Upper lobe of right lung (tissue), 1 donor: ENCODE results near the gene ATP4B. TPM values are rescaled to one million over a fixed set of nuclear protein-coding genes. Genes with fewer than 3 reads are reported as not detected.
"Not testable (repeated sequence)": the region's sequence is repeated elsewhere in the genome, so short reads cannot be mapped to it uniquely, and the experiment has no call there.

Experiments
- ATAC-seq: fragments of 200-7000 bp; cut with Tn5 transposase; one replicate; pipeline ENCODE4 v1.9.1; 2020; ENCODE audit warnings: mild to moderate bottlenecking, moderate library complexity
- DNase-seq: peaks from one replicate; pipeline ENCODE4 v3.0.0-alpha.2; 2020
- H3K27ac ChIP-seq: fragments of 200-600 bp; one replicate; pipeline ENCODE4 v1.8.0; 2022
- H3K27me3 ChIP-seq: fragments of 200-600 bp; one replicate; pipeline ENCODE4 v1.8.0; 2022; ENCODE audit warnings: mild to moderate bottlenecking
- H3K36me3 ChIP-seq: fragments of 200-600 bp; one replicate; pipeline ENCODE4 v1.8.0; 2022
- H3K4me1 ChIP-seq: fragments of 200-600 bp; one replicate; pipeline ENCODE4 v1.8.0; 2022
- H3K4me3 ChIP-seq: fragments of 200-600 bp; one replicate; pipeline ENCODE4 v1.8.0; 2022; ENCODE audit warnings: mild to moderate bottlenecking
- H3K9me3 ChIP-seq: fragments of 200-600 bp; one replicate; pipeline ENCODE4 v1.8.0; 2022
- intact Hi-C: fragments of 100-400 bp; cut with DNase I; formaldehyde crosslinking; loops from one replicate; pipeline ENCODE4 v1.11.0; 2022
- total RNA-seq: library from RNA; stranded (reverse); fragmentation: NEBNext Ultra II Directional; extraction: Animal tissue kit (Norgen Biotek cat#: 25700); gene quantifications from one replicate; pipeline ENCODE4 v1.2.1, GENCODE V29; 2021
- TF ChIP-seq, protein P1 (sequence below): fragments of 200-600 bp; IDR thresholded peaks from one replicate; pipeline ENCODE4 v1.8.0; 2022; ENCODE audit warnings: antibody characterized with exemption
- donor health status: DM: no; HTN: yes; CAD: no; lungs with severe emphysema.

ATP4B gene
- total RNA-seq, 1 donor from 2014 or later = not detected

GRCh38 chr13:113624235-113624587 is 33.8 kb downstream of the ATP4B start:
- H3K4me1 ChIP-seq = no peaks in the 10 kb centered on the region
- DNase-seq (no peak), ATAC-seq (no peak)
- no peak overlapping the region for H3K27ac ChIP-seq
- intact Hi-C loops = no loop called here
- H3K4me3 ChIP-seq = no peak overlapping the region
- no peaks in the 10 kb centered on the region for H3K27me3 ChIP-seq
- no peaks in the 10 kb centered on the region for H3K9me3 ChIP-seq
- TF ChIP-seq, protein P1, sequence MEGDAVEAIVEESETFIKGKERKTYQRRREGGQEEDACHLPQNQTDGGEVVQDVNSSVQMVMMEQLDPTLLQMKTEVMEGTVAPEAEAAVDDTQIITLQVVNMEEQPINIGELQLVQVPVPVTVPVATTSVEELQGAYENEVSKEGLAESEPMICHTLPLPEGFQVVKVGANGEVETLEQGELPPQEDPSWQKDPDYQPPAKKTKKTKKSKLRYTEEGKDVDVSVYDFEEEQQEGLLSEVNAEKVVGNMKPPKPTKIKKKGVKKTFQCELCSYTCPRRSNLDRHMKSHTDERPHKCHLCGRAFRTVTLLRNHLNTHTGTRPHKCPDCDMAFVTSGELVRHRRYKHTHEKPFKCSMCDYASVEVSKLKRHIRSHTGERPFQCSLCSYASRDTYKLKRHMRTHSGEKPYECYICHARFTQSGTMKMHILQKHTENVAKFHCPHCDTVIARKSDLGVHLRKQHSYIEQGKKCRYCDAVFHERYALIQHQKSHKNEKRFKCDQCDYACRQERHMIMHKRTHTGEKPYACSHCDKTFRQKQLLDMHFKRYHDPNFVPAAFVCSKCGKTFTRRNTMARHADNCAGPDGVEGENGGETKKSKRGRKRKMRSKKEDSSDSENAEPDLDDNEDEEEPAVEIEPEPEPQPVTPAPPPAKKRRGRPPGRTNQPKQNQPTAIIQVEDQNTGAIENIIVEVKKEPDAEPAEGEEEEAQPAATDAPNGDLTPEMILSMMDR = no peak
- H3K36me3 ChIP-seq = peaks cover 6% of the 10 kb centered on the region

DNA sequence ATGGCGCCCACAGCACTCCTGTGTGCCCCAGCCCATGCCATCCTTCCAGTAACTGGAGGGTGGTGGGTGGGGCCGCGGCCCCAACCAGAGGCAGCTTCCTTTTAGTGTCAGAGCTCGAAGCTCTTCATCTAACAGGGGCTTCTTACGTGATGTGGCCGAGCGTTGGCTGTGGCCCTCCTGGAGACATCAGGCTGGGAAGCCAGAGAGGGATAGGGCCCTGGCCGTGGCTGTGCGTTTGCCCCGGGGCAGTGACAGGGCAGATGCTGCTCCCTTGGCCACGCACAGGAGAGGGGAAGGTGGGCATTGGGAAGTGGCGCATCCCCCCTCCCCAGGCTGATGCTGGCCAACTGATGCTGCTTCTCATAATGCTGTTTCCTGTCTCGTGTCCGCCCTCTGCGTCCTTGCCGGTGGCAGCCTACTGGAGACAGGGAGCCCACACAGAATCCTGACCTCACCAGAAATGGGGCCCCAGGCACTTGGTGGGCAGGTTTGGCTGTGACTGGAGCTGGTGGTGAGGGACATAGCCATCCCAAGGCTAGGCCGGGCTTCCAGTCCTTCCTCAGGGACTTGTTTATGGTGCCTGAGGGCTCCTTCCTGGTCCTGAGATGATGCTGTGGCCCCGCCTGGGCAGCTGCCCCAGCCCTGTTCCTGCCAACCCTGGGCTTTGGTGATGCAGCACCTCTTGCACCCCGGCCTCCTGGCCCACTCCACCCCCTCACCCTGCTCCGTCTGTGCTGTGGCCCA is 34.3 kb downstream of the ATP4B start:
- Histone ChIP-seq H3K27me3 (no peaks in the 10 kb centered on the region), H3K36me3 (peaks cover 6% of the 10 kb centered on the region), H3K4me3 (no peak overlapping the region), H3K4me1 (no peaks in the 10 kb centered on the region), H3K9me3 (no peaks in the 10 kb centered on the region), H3K27ac (no peak overlapping the region)
- intact Hi-C loops = no loop called here
- DNase-seq (no peak), ATAC-seq (peak; percentile 29)
- TF ChIP-seq, protein P1 = no peak

GRCh38 chr13:113622791-113623490 is 35.1 kb downstream of the ATP4B start:
- Histone ChIP-seq H3K36me3 (peaks cover 6% of the 10 kb centered on the region), H3K9me3 (no peaks in the 10 kb centered on the region), H3K4me3 (no peak overlapping the region), H3K4me1 (no peaks in the 10 kb centered on the region), H3K27me3 (no peaks in the 10 kb centered on the region), H3K27ac (no peak overlapping the region)
- TF ChIP-seq, protein P1 = no peak
- DNase-seq = no peak
- intact Hi-C loops = no loop called here
- no peak for ATAC-seq

DNA sequence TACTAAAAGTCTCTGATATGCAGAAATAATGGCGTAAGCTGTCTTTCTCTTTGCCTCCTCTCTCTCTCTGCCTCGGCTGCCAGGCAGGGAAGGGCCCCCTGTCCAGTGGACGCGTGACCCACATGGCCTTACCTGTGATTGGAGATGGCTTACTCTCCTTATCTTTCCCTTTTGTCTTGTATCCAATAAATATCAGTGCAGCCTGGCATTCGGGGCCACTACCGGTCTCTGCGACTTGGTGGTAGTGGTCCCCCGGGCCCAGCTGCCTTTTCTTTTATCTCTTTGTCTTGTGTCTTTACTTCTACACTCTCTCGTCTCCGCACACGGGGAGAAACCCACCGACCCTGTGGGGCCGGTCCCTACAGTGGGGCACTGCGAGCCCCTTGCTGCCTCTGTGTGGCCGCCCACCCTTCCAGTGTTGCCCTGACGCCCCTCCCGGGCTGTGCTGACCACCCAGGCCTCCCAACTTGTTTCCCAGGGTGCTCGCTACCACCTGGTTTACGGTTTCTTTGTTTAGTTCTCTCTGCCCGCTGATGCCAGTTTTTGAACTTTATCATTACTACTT is 35.9 kb downstream of the ATP4B start:
- DNase-seq, H3K9me3 ChIP-seq, H3K36me3 ChIP-seq, intact Hi-C loops, H3K4me1 ChIP-seq, ATAC-seq, H3K4me3 ChIP-seq, H3K27ac ChIP-seq, H3K27me3 ChIP-seq: not testable (repeated sequence)

DNA sequence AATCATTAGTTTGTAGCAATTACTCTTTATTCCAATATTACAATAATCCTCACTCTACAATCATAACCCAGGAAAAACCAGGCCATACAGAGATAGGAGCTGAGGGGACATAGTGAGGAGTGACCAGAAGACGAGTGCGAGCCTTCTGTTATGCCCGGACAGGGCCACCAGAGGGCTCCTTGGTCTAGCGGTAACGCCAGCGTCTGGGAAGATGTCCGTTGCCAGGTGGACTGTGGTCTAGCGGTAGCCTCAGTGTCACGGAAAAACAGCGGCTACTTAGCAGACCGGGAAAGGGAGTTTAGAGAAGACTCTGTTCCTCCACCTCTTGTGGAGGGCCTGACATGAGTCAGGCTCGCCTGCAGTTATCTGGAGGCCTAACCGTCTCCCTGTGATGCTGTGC is 36.5 kb downstream of the ATP4B start:
- H3K36me3 ChIP-seq, H3K4me3 ChIP-seq, ATAC-seq, H3K9me3 ChIP-seq, H3K27me3 ChIP-seq, H3K27ac ChIP-seq, DNase-seq, H3K4me1 ChIP-seq, intact Hi-C loops: not testable (repeated sequence)
- TF ChIP-seq, protein P1 = peak; percentile 36

DNA sequence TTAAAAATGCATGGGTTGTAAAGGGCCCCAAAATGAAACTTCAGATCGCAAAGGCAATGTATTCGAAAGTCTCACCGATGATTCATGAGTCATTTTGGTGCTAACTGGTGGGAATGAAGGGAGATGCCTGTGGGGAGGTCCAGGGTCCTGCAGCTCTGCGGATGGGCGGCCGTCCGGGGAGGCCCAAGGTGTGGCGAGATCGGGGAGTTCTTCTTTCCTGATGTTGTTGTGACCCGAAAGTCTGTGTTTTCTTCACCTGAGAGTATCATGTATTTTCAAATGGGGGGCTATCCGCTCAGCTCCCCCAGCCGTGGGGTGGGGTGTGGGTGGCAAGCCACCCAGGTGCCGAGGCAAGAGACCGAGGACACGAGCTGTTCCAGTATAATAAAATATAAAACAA is 37.0 kb downstream of the ATP4B start:
- Histone ChIP-seq H3K4me3 (no peak overlapping the region), H3K27ac (no peak overlapping the region), H3K4me1 (no peaks in the 10 kb centered on the region), H3K36me3 (peaks cover 6% of the 10 kb centered on the region), H3K27me3 (no peaks in the 10 kb centered on the region), H3K9me3 (no peaks in the 10 kb centered on the region)
- TF ChIP-seq, protein P1 = no peak
- ATAC-seq (no peak), DNase-seq (no peak)
- intact Hi-C loops = no loop called here
